Measurements from ENCODE around the gene GTPBP2.

GTPBP2 gene, protein sequence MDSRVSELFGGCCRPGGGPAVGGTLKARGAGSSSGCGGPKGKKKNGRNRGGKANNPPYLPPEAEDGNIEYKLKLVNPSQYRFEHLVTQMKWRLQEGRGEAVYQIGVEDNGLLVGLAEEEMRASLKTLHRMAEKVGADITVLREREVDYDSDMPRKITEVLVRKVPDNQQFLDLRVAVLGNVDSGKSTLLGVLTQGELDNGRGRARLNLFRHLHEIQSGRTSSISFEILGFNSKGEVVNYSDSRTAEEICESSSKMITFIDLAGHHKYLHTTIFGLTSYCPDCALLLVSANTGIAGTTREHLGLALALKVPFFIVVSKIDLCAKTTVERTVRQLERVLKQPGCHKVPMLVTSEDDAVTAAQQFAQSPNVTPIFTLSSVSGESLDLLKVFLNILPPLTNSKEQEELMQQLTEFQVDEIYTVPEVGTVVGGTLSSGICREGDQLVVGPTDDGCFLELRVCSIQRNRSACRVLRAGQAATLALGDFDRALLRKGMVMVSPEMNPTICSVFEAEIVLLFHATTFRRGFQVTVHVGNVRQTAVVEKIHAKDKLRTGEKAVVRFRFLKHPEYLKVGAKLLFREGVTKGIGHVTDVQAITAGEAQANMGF

DNA sequence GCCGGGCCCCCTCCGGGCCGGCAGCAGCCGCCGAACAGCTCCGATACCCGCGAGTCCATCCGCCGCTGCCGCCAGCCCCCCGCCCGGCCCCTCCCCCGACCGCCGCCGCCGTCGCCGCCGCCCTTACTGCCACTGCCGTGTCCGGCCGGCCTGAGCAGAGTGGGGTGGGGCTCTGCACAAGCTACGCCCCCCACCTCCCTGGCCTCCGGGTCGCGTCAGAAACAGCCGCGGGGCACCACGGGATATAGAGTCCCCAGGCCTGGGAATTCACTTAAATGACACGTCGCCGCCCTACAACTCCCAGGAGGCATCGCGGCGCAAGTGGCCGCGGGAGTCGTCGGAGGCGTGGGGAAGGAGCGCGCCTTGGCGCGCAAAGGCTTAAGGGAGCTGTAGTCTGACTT is at the start of gene GTPBP2:
TSS of gene GTPBP2 (minus strand) at position 161 of the 401 bp plus-strand sequence. CDS start at position 59, 102 bp downstream.
- peak within 1 kb of the TSS; percentile 86 for H3K9ac ChIP-seq (ENCODE audit: low read length)
- DNase-seq = peak; percentile 98

DNA sequence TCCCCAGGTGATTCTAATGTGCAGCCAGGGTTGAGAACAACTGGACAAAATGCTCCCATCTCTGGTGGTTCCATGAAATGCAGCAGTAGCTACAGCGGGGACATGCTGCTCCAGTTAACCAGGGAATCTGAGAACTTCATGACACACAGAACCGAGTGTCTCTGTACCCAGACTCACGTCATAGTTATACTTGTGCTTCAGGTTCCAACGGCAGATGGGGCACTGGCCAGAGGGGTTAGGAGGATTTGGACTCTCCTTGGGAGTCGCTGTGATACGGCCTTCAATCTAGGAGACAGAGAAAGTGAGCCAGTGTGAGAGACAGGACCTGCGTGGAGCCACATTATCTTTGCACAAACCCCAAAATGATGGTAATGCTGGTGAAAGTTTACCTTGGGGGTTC is 49.3 kb upstream of the GTPBP2 start:
- H3K36me3 ChIP-seq (replicated peaks; ENCODE audit: insufficient read depth, low read length) = no peaks in the 10 kb centered on the region
- no peaks in the 10 kb centered on the region for H3F3A ChIP-seq (ENCODE audit: insufficient read depth, low read length)
- no peak overlapping the region for H3K4me2 ChIP-seq (ENCODE audit: low read depth, low read length)
- H3K4me3 ChIP-seq (ENCODE audit: low read length) = no peak overlapping the region
- H3K27ac ChIP-seq (ENCODE audit: low read length) = no peak overlapping the region
- H3K9me3 ChIP-seq (replicated peaks; ENCODE audit: insufficient read depth, low read length) = no peaks in the 10 kb centered on the region
- TF ChIP-seq EZH2phosphoT487 (IDR thresholded peaks at IDR 0.05; ENCODE audit: low read length) (no peak), EZH2 (optimal IDR thresholded peaks at IDR 0.05; ENCODE audit: low read depth, low read length) (no peak)
- TF ChIP-seq, protein P1, sequence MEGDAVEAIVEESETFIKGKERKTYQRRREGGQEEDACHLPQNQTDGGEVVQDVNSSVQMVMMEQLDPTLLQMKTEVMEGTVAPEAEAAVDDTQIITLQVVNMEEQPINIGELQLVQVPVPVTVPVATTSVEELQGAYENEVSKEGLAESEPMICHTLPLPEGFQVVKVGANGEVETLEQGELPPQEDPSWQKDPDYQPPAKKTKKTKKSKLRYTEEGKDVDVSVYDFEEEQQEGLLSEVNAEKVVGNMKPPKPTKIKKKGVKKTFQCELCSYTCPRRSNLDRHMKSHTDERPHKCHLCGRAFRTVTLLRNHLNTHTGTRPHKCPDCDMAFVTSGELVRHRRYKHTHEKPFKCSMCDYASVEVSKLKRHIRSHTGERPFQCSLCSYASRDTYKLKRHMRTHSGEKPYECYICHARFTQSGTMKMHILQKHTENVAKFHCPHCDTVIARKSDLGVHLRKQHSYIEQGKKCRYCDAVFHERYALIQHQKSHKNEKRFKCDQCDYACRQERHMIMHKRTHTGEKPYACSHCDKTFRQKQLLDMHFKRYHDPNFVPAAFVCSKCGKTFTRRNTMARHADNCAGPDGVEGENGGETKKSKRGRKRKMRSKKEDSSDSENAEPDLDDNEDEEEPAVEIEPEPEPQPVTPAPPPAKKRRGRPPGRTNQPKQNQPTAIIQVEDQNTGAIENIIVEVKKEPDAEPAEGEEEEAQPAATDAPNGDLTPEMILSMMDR (IDR thresholded peaks at IDR 0.05; ENCODE audit: low read length) = no peak
- no peaks in the 10 kb centered on the region for H3K4me1 ChIP-seq (ENCODE audit: low read length)
- no peak for DNase-seq
- no peaks in the 10 kb centered on the region for H3K27me3 ChIP-seq (replicated peaks; ENCODE audit: insufficient read depth, low read length)
- H3K79me2 ChIP-seq (ENCODE audit: low read length) = peaks cover 59% of the 10 kb centered on the region
- no peaks in the 10 kb centered on the region for H3K9me2 ChIP-seq (replicated peaks; ENCODE audit: insufficient read depth, low read length)
- H2AFZ ChIP-seq (ENCODE audit: low read length) = no peak overlapping the region
- no peak overlapping the region for H3K9ac ChIP-seq (ENCODE audit: low read length)
- peaks cover 11% of the 10 kb centered on the region; the same call in 1 of the 2 replicates for H4K20me1 ChIP-seq (ENCODE audit: insufficient read depth, low read length)

More for the DNA sequence above, at the start of gene GTPBP2:
- no peaks in the 10 kb centered on the region for H3K27me3 ChIP-seq (replicated peaks; ENCODE audit: insufficient read depth, low read length)
- no peaks in the 10 kb centered on the region for H3K9me2 ChIP-seq (replicated peaks; ENCODE audit: insufficient read depth, low read length)
- peak within 1 kb of the TSS; percentile 98 for H3K4me2 ChIP-seq (ENCODE audit: low read depth, low read length)
- peaks cover 7% of the 10 kb centered on the region; the same call in 1 of the 2 replicates for H3F3A ChIP-seq (ENCODE audit: insufficient read depth, low read length)
- H3K27ac ChIP-seq (ENCODE audit: low read length) = peak within 1 kb of the TSS; percentile 78
- H2AFZ ChIP-seq (ENCODE audit: low read length) = peak within 1 kb of the TSS; percentile 93
- peaks cover 17% of the 10 kb centered on the region for H3K4me1 ChIP-seq (ENCODE audit: low read length)
- no peaks in the 10 kb centered on the region for H3K9me3 ChIP-seq (replicated peaks; ENCODE audit: insufficient read depth, low read length)
- peaks cover 25% of the 10 kb centered on the region for H3K79me2 ChIP-seq (ENCODE audit: low read length)
- H3K4me3 ChIP-seq (ENCODE audit: low read length) = peak within 1 kb of the TSS; percentile 86
- TF ChIP-seq, protein P1 (IDR thresholded peaks at IDR 0.05; ENCODE audit: low read length) = no peak
- no peak for TF ChIP-seq EZH2phosphoT487 (IDR thresholded peaks at IDR 0.05; ENCODE audit: low read length)
- no peak for TF ChIP-seq EZH2 (optimal IDR thresholded peaks at IDR 0.05; ENCODE audit: low read depth, low read length)
- H4K20me1 ChIP-seq (ENCODE audit: insufficient read depth, low read length) = no peaks in the 10 kb centered on the region
- H3K36me3 ChIP-seq (replicated peaks; ENCODE audit: insufficient read depth, low read length) = 0 out of 2 replicates have a peak, but pooled peaks cover 2% of the 10 kb centered on the region

DNA sequence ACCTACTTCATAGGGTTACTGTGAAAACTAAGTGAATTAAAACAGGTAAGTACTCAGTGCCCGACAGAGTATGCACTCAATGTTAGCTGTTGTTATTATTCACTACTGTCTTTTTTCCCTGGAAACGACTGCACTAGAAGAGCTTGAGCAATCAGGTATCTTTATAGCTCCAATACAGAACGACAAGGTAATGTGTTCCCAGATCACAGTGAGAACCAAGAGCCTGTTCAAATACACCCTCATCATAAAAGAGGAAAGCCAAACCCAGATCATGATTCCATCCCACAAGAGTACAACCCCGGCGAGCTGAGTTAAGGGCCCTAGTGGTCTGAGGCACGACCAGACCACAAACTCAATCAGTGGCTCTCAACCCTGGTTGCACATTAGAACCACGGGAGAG is 48.7 kb upstream of the GTPBP2 start:
- H2AFZ ChIP-seq (ENCODE audit: low read length) = no peak overlapping the region
- H3K9ac ChIP-seq (ENCODE audit: low read length) = no peak overlapping the region
- H3F3A ChIP-seq (ENCODE audit: insufficient read depth, low read length) = no peaks in the 10 kb centered on the region
- no peaks in the 10 kb centered on the region for H3K27me3 ChIP-seq (replicated peaks; ENCODE audit: insufficient read depth, low read length)
- H3K4me3 ChIP-seq (ENCODE audit: low read length) = no peak overlapping the region
- H3K79me2 ChIP-seq (ENCODE audit: low read length) = peaks cover 53% of the 10 kb centered on the region
- H3K4me2 ChIP-seq (ENCODE audit: low read depth, low read length) = no peak overlapping the region
- no peaks in the 10 kb centered on the region for H3K9me3 ChIP-seq (replicated peaks; ENCODE audit: insufficient read depth, low read length)
- DNase-seq = no peak
- H3K27ac ChIP-seq (ENCODE audit: low read length) = no peak overlapping the region
- no peaks in the 10 kb centered on the region for H3K9me2 ChIP-seq (replicated peaks; ENCODE audit: insufficient read depth, low read length)
- no peaks in the 10 kb centered on the region for H3K4me1 ChIP-seq (ENCODE audit: low read length)
- H3K36me3 ChIP-seq (replicated peaks; ENCODE audit: insufficient read depth, low read length) = no peaks in the 10 kb centered on the region
- peaks cover 11% of the 10 kb centered on the region; the same call in 1 of the 2 replicates for H4K20me1 ChIP-seq (ENCODE audit: insufficient read depth, low read length)
- TF ChIP-seq, protein P1 (IDR thresholded peaks at IDR 0.05; ENCODE audit: low read length) = no peak
- no peak for TF ChIP-seq EZH2 (optimal IDR thresholded peaks at IDR 0.05; ENCODE audit: low read depth, low read length)
- TF ChIP-seq EZH2phosphoT487 (IDR thresholded peaks at IDR 0.05; ENCODE audit: low read length) = no peak
